Ishikawa (cell line): ENCODE results near the gene CCDC66.

Experiments used
- CEBPB ChIP-seq: IDR thresholded peaks from 2 replicates; pipeline ENCODE4 v1.6.1; 2012
- CREB1 ChIP-seq: IDR thresholded peaks from 2 replicates; pipeline ENCODE4 v1.6.1; 2012; ENCODE audit warnings: low read depth
- EGR1 ChIP-seq: IDR thresholded peaks from 2 replicates; pipeline ENCODE4 v1.6.1; 2012
- EP300 ChIP-seq: IDR thresholded peaks from 2 replicates; pipeline ENCODE4 v1.6.1; 2012; ENCODE audit warnings: borderline replicate concordance
- FOXM1 ChIP-seq: IDR thresholded peaks from 2 replicates; pipeline ENCODE4 v1.6.1; 2012; ENCODE audit warnings: low read depth, borderline replicate concordance
- MAX ChIP-seq: IDR thresholded peaks from 2 replicates; pipeline ENCODE4 v1.6.1; 2012
- NFIC ChIP-seq: IDR thresholded peaks from 2 replicates; pipeline ENCODE4 v1.6.1; 2012
- RAD21 ChIP-seq: IDR thresholded peaks from 2 replicates; pipeline ENCODE4 v1.6.1; 2012; ENCODE audit warnings: low read depth
- TAF1 ChIP-seq: IDR thresholded peaks from 2 replicates; pipeline ENCODE4 v1.6.1; 2012; ENCODE audit warnings: low read depth, mild to moderate bottlenecking
- TCF12 ChIP-seq: IDR thresholded peaks from 2 replicates; pipeline ENCODE4 v1.6.1; 2012; ENCODE audit warnings: low read depth
- TEAD4 ChIP-seq: IDR thresholded peaks from 2 replicates; pipeline ENCODE4 v1.6.1; 2012
- USF1 ChIP-seq: IDR thresholded peaks from 2 replicates; pipeline ENCODE4 v1.6.1; 2012
- YY1 ChIP-seq: IDR thresholded peaks from 2 replicates; pipeline ENCODE4 v1.6.1; 2012; ENCODE audit warnings: low read depth
- ZBTB7A ChIP-seq: IDR thresholded peaks from 2 replicates; pipeline ENCODE4 v1.6.1; 2012; ENCODE audit warnings: low read depth
- TF ChIP-seq, protein P1 (sequence below): IDR thresholded peaks from 2 replicates; pipeline ENCODE4 v1.6.1; 2012; ENCODE audit warnings: low read depth, mild to moderate bottlenecking

Gene CCDC66

DNA sequence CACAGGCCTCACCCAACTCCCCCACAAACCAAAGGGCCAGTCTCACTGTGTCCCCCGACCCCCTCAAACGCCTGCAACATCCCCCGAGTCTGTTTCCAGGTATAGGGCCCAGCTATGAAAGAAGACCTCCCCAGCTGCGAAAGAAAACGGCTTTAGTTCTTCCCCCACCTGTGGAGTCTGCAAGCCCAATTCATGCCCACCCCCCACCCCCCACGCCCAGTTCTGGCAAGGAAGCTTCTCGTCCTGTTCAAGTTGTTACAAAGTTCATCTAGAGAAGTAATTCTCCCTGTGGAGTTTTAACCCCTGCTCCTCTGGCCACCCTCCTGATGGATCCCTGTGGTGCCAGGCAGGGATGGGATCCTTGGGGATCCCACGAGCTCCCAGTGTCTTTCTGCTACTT lies 54.4 kb downstream of the CCDC66 start:
- TF ChIP-seq ZBTB7A (no peak), MAX (no peak), RAD21 (no peak), NFIC (no peak), CREB1 (no peak), TAF1 (no peak), YY1 (no peak), TEAD4 (no peak), EP300 (no peak), TCF12 (no peak), USF1 (no peak), EGR1 (no peak), FOXM1 (no peak), CEBPB (no peak)
- TF ChIP-seq, protein P1, sequence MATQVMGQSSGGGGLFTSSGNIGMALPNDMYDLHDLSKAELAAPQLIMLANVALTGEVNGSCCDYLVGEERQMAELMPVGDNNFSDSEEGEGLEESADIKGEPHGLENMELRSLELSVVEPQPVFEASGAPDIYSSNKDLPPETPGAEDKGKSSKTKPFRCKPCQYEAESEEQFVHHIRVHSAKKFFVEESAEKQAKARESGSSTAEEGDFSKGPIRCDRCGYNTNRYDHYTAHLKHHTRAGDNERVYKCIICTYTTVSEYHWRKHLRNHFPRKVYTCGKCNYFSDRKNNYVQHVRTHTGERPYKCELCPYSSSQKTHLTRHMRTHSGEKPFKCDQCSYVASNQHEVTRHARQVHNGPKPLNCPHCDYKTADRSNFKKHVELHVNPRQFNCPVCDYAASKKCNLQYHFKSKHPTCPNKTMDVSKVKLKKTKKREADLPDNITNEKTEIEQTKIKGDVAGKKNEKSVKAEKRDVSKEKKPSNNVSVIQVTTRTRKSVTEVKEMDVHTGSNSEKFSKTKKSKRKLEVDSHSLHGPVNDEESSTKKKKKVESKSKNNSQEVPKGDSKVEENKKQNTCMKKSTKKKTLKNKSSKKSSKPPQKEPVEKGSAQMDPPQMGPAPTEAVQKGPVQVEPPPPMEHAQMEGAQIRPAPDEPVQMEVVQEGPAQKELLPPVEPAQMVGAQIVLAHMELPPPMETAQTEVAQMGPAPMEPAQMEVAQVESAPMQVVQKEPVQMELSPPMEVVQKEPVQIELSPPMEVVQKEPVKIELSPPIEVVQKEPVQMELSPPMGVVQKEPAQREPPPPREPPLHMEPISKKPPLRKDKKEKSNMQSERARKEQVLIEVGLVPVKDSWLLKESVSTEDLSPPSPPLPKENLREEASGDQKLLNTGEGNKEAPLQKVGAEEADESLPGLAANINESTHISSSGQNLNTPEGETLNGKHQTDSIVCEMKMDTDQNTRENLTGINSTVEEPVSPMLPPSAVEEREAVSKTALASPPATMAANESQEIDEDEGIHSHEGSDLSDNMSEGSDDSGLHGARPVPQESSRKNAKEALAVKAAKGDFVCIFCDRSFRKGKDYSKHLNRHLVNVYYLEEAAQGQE, result no peak

DNA sequence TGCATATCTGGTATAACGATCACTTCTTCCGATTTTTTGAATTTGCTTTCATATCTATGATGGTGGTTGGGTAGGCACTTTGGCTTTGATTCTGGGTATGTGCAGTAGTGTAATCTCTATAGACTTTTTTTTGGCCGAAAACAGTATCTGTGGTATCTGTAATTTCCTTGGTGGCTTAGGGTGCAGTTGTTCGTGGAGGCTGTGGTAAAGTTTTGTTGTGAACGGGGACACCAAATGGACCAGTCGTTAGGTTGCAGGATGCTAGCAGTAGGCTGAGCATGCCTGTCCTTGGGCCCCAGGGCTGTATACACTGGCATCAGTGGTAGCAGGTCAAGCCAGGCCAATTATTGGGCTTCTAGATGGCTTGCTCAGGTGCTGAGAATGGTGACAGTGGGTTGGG lies 55.2 kb downstream of the CCDC66 start:
- TF ChIP-seq MAX (no peak), TAF1 (no peak), CEBPB (no peak), CREB1 (no peak), TCF12 (no peak), NFIC (no peak), TEAD4 (no peak), ZBTB7A (no peak), USF1 (no peak), FOXM1 (no peak), RAD21 (no peak), EGR1 (no peak), YY1 (no peak)

DNA sequence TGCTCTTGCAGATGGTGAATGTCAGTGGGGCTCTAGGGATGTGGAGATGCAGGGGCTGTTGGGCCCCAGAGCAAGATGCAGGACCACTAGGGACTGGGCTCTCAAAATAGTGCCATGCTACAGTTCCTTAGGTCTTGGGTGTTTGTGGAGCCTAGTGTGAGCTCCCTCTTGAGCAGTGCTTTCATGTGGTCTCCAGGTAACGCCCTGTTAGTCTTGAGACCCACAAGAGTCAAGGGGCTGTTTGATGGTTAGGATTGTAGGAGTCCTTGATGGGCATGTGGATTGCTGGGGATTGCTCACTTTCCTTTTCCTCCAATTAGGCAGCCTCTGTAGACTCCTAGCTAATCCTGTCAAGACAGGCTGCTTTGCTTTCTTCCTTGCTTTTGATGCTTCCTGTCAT lies 56.0 kb downstream of the CCDC66 start:
- no peak for TF ChIP-seq FOXM1
- TF ChIP-seq USF1, result no peak
- no peak for TF ChIP-seq ZBTB7A
- TF ChIP-seq EGR1, result no peak
- no peak for TF ChIP-seq EP300
- no peak for TF ChIP-seq TCF12

DNA sequence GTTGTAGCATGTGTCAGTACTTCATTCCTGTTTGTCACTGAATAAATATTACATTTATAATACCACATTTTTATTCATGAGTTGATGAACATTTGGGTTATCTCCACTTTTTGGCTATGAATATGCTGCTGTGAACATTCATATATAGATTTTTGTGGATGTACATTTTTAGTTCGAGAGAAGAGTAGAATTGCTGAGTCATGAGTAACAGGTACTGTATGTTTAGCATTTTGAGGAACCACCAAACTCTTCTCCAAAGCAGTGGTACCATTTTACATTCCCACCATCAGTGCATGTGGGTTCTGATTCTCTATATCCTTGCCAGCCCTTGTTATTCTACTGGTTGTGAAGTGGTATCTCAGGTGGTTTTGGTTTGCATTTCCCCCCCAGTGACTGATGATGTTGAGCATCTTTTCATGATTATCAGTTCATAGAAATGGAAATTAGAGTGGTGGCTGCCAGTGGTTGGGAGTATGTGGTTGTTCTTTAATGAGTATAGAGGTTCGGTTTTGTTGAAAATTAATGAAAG lies 59.6 kb downstream of the CCDC66 start:
- no peak for TF ChIP-seq YY1
- no peak for TF ChIP-seq EGR1
- no peak for TF ChIP-seq USF1
- no peak for TF ChIP-seq NFIC
- TF ChIP-seq, protein P1, result no peak
- TF ChIP-seq FOXM1, result no peak
- no peak for TF ChIP-seq EP300

DNA sequence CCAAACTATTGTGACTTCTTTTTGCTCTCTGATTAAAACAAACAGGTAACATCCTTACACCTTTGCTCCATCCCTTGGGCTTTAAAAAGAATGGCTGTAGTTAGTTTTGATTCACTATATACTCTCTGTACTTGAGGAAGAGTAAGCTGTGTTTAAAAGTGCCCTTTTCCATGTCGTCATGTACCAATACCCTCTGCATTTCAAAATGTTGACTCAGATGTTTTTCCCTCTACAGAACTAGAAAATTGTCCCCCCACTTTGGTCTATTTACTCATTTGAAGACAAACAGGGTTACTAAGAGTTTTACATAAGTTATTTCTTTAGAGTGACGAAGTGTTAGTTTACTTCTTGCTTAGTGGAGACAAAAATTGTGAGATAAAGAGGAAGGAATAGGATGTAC lies 63.4 kb downstream of the CCDC66 start:
- TF ChIP-seq NFIC, result no peak
- no peak for TF ChIP-seq TEAD4
- TF ChIP-seq, protein P1, result no peak
- no peak for TF ChIP-seq YY1
- TF ChIP-seq EGR1, result no peak
- TF ChIP-seq TCF12, result no peak
- no peak for TF ChIP-seq MAX
- TF ChIP-seq RAD21, result no peak
- no peak for TF ChIP-seq USF1
- TF ChIP-seq FOXM1, result no peak
- TF ChIP-seq CREB1, result no peak
- TF ChIP-seq ZBTB7A, result no peak
- TF ChIP-seq EP300, result no peak
- TF ChIP-seq CEBPB, result no peak
- TF ChIP-seq TAF1, result no peak
